Stimulated activated CD4-positive, alpha-beta T cell treated with anti-CD3 and anti-CD28 coated beads, Interleukin-1b, Interleukin-23, amount 100 ng/mL, for 48 hours (primary cell): ENCODE data around the gene F2R.

ENCODE experiments used
- DNase-seq: peaks from one replicate; pipeline ENCODE4 v3.0.0-alpha.2; 2020

Gene F2R

GRCh38 chr5:76690704-76691466 is 25.0 kb upstream of the F2R start:
- DNase-seq = no peak

DNA sequence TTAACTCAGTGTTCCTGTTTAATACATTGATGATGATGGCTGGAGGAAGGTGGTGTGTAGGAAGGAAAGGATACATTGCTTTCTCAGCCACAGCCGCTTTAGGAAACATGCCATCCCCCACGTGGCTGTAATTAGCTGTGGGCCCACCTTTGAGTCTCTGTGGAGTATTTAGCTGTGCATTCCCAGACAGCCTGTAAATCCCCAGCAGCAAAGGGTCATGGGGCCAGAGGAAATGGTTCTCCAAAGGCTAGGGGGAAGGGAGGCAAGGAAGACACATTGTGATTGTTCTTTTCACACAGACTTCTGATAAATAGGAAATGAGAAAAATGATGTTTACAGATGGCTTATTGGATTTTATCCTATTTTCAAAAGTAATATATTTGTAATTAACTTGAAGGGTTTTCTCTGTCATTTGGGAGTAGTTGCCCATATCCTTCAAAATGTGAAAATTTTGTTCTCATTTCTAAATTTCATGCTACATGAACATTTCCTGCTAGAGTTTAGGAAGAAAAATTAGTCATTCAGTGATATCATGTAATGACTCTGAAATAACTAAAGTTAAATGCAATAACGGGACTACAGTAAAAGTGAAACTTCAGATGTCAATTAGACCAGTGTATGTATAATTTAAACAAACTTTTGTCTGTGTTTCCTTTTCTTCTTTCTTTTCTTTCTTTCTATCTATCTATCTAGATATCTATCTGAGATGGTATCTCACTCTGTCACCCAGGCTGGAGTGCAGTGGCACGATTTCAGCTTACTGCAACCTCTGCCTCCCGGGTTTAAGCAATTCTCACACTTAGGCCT is 24.3 kb upstream of the F2R start:
- no peak for DNase-seq

GRCh38 chr5:76692274-76692540 is 23.7 kb upstream of the F2R start:
- no peak for DNase-seq

- no peak for DNase-seq
Observed at GRCh38 chr5:76692651-76693050, 23.3 kb upstream of the F2R start.

DNA sequence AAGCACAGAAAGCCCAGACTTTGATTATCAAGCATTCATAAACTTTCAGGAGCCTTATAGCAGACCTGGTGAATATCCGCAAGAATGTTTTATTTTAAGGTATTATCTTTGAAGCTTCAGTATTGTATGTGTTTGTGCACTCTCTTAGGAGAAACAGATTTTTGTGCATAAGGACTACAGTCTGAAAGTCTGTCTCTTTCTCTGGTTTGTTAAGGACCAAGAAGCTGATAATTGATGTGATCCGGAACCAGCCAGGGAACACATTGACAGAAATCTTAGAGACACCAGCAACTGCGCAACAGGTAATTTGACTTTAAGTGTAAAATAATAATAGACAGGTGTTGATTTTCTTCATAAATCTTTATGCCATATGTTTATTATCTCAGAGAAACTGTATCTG is 22.8 kb upstream of the F2R start:
- no peak for DNase-seq

GRCh38 chr5:76694317-76694716 is 21.6 kb upstream of the F2R start:
- DNase-seq = no peak

GRCh38 chr5:76695346-76695745 is 20.6 kb upstream of the F2R start:
- DNase-seq = no peak

- DNase-seq = no peak
Observed at GRCh38 chr5:76696251-76696650, 19.7 kb upstream of the F2R start.

- no peak for DNase-seq
Observed at GRCh38 chr5:76697670-76698069, 18.3 kb upstream of the F2R start.

- no peak for DNase-seq
Observed at GRCh38 chr5:76700571-76700970, 15.4 kb upstream of the F2R start.

DNA sequence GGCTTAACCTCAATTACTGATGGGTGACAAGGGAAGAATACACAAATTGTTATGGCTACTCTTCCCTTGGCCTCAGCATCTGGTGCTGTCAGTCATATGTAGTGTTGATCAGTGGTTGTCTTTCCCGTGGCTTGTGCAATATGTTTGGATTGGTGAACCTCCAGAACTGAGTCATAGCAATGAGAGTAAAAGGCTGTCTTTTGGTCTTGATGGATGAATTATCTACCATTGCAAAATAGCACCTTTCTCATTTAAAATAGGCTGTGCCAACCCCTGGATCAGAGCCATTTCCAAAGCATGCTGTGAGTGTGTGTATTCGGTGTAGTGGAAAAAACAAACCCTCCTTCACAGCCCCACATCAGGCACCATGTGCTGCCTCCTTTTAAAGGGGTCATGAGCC is 14.6 kb upstream of the F2R start:
- no peak for DNase-seq

DNA sequence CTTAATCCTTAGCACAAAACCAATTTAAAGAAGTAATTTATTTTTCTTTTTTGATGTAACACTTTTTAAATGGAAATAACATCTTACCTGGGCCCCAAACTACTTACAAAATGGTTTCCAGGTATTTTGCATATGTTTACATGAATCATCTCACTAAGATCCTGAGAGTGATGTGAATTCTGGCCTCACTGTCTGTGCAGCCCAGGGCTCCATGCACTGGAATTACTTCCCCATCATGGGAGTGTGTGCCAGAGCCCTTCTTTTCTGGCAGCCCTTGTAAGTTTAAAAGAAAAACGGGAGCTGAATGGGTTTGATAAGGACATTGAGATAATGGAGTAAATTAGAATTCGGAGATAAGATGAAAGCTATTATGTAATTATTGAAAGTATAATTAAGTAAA is 12.2 kb upstream of the F2R start:
- no peak for DNase-seq

- DNase-seq = no peak
Observed at GRCh38 chr5:76704131-76704663, 11.7 kb upstream of the F2R start.

GRCh38 chr5:76705574-76705973 is 10.4 kb upstream of the F2R start:
- no peak for DNase-seq

DNA sequence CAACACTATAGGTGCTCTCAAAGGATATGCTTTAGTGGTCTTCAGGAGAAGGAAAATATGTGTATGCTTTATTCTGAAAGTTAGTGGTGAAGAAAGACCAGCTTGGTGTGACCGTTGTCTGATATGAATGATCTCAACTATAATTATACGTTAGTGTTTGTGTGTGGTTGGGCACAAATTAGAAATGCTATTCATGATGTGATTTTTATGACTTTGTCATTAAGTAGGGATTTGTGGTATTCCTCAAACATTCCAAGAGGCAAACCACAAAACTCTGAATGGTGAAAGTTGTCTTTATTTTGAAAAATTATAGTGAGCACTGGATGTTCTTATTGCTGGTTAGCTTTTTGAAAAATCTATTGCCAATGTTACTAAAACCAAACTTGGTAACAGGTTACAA is 6.2 kb upstream of the F2R start:
- DNase-seq = no peak

GRCh38 chr5:76710991-76711390 is 4.9 kb upstream of the F2R start:
- DNase-seq = no peak

DNA sequence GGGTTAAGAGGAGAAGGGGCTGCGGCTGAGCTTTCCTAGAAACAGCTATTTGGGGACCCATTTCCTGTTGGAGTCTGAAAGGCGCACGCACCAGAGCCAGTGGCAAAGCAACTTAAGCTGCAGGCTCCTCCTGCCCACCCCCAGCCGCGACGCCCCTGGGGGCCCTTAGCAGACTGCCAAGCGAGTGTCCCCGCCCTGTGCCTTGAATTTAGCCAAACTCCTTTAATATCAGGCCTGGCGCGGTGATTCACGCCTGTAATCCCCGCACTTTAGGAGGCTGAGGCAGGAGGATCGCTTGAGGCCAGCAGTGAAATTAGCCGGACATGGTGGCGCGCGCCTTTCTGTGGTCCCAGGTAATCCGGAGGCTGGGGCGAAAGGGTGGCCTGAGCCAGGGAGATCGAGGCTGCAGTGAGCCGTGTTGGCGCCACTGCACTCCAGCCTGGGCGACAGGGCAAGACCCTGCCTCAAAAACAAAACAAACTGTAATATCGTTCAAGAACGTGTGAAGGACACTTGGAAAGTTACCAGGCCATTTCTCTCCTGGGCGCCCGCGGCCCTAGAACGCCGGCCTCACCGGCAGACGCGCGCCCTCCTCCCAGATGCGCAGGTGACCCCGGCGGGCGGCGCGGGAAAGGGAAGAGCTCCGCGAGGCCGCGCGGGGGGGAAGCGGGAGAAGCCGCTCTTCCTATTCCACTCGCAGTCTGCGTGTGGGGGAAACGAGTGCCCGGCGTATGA is 1.0 kb upstream of the F2R start:
- DNase-seq = no peak

DNA sequence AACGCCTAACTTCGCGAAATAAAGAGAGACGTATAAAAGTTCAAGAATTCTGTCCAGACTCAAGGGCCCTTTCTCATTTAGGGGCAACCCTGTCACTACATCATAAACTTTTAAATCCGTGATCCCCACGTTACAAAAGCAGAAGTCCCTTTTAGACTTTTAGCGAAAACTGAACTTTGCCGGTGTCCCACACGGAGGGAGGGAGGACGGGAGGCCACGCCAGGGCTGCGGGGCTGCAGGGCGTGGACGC is 515 bp upstream of the F2R start:
- DNase-seq = no peak

- DNase-seq = no peak
Observed at GRCh38 chr5:76716456-76717157, 681 bp downstream of the F2R start.

GRCh38 chr5:76717222-76718083 is 1.5 kb downstream of the F2R start:
- no peak for DNase-seq

DNA sequence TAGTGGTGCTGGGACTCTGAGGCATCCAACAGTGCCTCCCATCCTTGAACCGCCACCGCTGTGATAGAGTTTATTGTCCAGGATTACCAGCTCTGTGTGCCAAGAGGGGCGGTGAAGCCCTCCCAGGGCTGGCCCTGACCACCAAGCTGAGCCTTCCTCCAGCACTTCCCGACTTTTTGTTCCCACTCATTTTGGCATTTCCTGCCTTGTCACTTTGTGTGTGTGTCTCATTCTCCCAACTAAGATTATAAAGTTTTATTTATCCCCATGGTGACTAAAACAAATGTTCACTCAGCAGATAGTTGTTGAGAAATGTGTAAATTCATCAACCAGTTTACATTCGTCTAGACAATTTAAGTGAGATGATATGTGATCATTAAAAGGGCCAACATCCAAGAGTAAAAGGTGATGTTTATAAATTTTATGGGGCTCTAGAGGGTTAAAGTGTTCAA is 2.5 kb downstream of the F2R start:
- DNase-seq = no peak

- DNase-seq = no peak
Observed at GRCh38 chr5:76718880-76719279, 3.0 kb downstream of the F2R start.
